ENCODE results near the gene TRMT1.

- no peak for TF ChIP-seq EZH2 (IDR thresholded peaks at IDR 0.05; ENCODE audit: low read depth, unreplicated experiment)
- no peak for TF ChIP-seq CTCF (conservative IDR thresholded peaks at IDR 0.05; ENCODE audit: low read depth in 2 of 2)
- no peak for TF ChIP-seq EZH2phosphoT487 (IDR thresholded peaks at IDR 0.05; ENCODE audit: unreplicated experiment)
- TF ChIP-seq POLR2AphosphoS5 (IDR thresholded peaks at IDR 0.05; ENCODE audit: low read depth): no peak
- TF ChIP-seq REST (IDR thresholded peaks at IDR 0.05; ENCODE audit: unreplicated experiment): no peak
- no peak for TF ChIP-seq STAT1 (IDR thresholded peaks at IDR 0.05; ENCODE audit: unreplicated experiment)
- no peak for TF ChIP-seq CREB1 (CRISPR knock-in tag; IDR thresholded peaks at IDR 0.05; ENCODE audit: low read depth)
- TF ChIP-seq JUNB (IDR thresholded peaks at IDR 0.05; ENCODE audit: unreplicated experiment): no peak
- no peak for TF ChIP-seq ZNF331 (CRISPR knock-in tag; IDR thresholded peaks at IDR 0.05; ENCODE audit: low read depth)
These were observed 43.2 kb upstream of the TRMT1 start for GRCh38 chr19:13159713-13160112.

Measured in GM23338 (cell line).